ENCODE measurements around the gene LACRT.

Gene LACRT

GRCh38 chr12:54625598-54625997 is 9.1 kb downstream of the LACRT start:
- no peak for TF ChIP-seq CTCF (IDR thresholded peaks at IDR 0.05)
- no peak for DNase-seq (ENCODE audit: low spot score)
- Histone ChIP-seq H3K27ac (no peak overlapping the region), H3K4me3 (no peak overlapping the region)

GRCh38 chr12:54624315-54625279 is 10.1 kb downstream of the LACRT start:
- DNase-seq (ENCODE audit: low spot score) = no peak
- H3K27ac ChIP-seq = no peak overlapping the region
- no peak for TF ChIP-seq CTCF (IDR thresholded peaks at IDR 0.05)
- no peak overlapping the region for H3K4me3 ChIP-seq

GRCh38 chr12:54622463-54623183 is 12.1 kb downstream of the LACRT start:
- no peak overlapping the region for H3K27ac ChIP-seq
- H3K4me3 ChIP-seq = no peak overlapping the region
- no peak for DNase-seq (ENCODE audit: low spot score)
- TF ChIP-seq CTCF (IDR thresholded peaks at IDR 0.05) = no peak

- no peak for TF ChIP-seq CTCF (IDR thresholded peaks at IDR 0.05)
- Histone ChIP-seq H3K27ac (no peak overlapping the region), H3K4me3 (no peak overlapping the region)
- peak; percentile 36 for DNase-seq (ENCODE audit: low spot score)
These were observed 17.6 kb downstream of the LACRT start for GRCh38 chr12:54616933-54617680.

- Histone ChIP-seq H3K4me3 (no peak overlapping the region), H3K27ac (no peak overlapping the region)
- no peak for TF ChIP-seq CTCF (IDR thresholded peaks at IDR 0.05)
- peak; percentile 8 for DNase-seq (ENCODE audit: low spot score)
These were observed 22.4 kb downstream of the LACRT start for GRCh38 chr12:54612225-54612750.

GRCh38 chr12:54611715-54612149 is 23.0 kb downstream of the LACRT start:
- Histone ChIP-seq H3K27ac (no peak overlapping the region), H3K4me3 (no peak overlapping the region)
- DNase-seq (ENCODE audit: low spot score) = peak; percentile 22
- TF ChIP-seq CTCF (IDR thresholded peaks at IDR 0.05) = no peak
